Measurements from ENCODE around the gene PDHB. TPM values are rescaled to one million over a fixed set of nuclear protein-coding genes. Genes with fewer than 3 reads are reported as not detected.

Gene PDHB
- total RNA-seq, 2 experiments from 2014 or later = 31.1 to 31.5 TPM

DNA sequence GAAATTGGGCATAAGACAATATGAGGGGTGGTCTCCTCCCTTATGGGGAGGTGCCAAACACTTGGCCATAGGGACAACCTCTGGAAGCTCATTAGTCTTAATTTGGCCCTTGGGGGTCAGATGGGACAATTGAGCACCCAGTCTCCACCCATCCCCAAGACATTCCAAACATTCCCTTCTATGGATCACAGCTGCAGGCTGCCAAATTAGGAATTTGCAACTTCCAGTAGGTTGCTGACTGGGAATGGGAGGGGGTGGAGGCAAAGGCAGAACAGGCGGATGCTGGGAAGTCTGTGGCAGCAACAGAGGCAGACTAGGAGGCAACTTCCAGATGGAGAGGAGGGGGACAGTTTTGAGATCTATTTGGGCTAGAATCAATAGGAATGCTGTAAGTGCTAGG is 1.4 kb upstream of the PDHB start:
- H3K36me3 ChIP-seq (ENCODE audit: insufficient read depth, low read length) = peaks cover 23% of the 10 kb centered on the region
- TF ChIP-seq, protein P1, sequence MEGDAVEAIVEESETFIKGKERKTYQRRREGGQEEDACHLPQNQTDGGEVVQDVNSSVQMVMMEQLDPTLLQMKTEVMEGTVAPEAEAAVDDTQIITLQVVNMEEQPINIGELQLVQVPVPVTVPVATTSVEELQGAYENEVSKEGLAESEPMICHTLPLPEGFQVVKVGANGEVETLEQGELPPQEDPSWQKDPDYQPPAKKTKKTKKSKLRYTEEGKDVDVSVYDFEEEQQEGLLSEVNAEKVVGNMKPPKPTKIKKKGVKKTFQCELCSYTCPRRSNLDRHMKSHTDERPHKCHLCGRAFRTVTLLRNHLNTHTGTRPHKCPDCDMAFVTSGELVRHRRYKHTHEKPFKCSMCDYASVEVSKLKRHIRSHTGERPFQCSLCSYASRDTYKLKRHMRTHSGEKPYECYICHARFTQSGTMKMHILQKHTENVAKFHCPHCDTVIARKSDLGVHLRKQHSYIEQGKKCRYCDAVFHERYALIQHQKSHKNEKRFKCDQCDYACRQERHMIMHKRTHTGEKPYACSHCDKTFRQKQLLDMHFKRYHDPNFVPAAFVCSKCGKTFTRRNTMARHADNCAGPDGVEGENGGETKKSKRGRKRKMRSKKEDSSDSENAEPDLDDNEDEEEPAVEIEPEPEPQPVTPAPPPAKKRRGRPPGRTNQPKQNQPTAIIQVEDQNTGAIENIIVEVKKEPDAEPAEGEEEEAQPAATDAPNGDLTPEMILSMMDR (IDR thresholded peaks at IDR 0.05) = no peak
- CTCF ChIA-PET = interaction anchor here (0.6 to 3.5 kb wide), 4 partner anchors 29 to 266 kb away, joined by 3 to 17 read pairs (median 3); partner anchors contain the start of gene KCTD6
- no peaks in the 10 kb centered on the region for H3K27me3 Mint-ChIP-seq
- POLR2A ChIA-PET = interaction anchor here (3.9 kb wide), 1 partner anchor 128 kb away, joined by 42 read pairs; the partner anchor contains the start of genes HTD2 and RPP14
- peak overlapping the region; percentile 90 for H3K4me3 Mint-ChIP-seq
- H3K36me3 Mint-ChIP-seq (ENCODE audit: low read depth) = peaks cover 33% of the 10 kb centered on the region
- ATAC-seq (ENCODE audit: poor library complexity) (no peak), DNase-seq (no peak)
- no peak overlapping the region for H3K27ac ChIP-seq (ENCODE audit: low read depth in 1 of 2, low read length in 2 of 2)
- peaks cover 20% of the 10 kb centered on the region for H3K4me1 ChIP-seq (ENCODE audit: insufficient read depth, low read length)
- H3K9me3 ChIP-seq (ENCODE audit: control insufficient read depth in 1 of 2, insufficient read depth in 1 of 2, low read length in 2 of 2) = no peaks in the 10 kb centered on the region
- intact Hi-C loops (cut with DNase I, micrococcal nuclease) = loop anchor here (1.0 to 10.0 kb wide), 4 partner anchors 57 to 430 kb away; partner anchors contain the start of genes ABHD6 (in 1 of the 2), FLNB (in 1 of the 2), KCTD6 (in 1 of the 2) and PXK (in 1 of the 2)
- H3K9me3 Mint-ChIP-seq = no peaks in the 10 kb centered on the region
- H3K27me3 ChIP-seq (ENCODE audit: control insufficient read depth in 1 of 2, insufficient read depth in 2 of 2, low read length in 2 of 2) = no peaks in the 10 kb centered on the region
- H3K27ac Mint-ChIP-seq = peak overlapping the region; percentile 86
- peaks cover 33% of the 10 kb centered on the region for H3K4me1 Mint-ChIP-seq (ENCODE audit: low read depth)
- no peak overlapping the region for H3K4me3 ChIP-seq (ENCODE audit: low read length)

DNA sequence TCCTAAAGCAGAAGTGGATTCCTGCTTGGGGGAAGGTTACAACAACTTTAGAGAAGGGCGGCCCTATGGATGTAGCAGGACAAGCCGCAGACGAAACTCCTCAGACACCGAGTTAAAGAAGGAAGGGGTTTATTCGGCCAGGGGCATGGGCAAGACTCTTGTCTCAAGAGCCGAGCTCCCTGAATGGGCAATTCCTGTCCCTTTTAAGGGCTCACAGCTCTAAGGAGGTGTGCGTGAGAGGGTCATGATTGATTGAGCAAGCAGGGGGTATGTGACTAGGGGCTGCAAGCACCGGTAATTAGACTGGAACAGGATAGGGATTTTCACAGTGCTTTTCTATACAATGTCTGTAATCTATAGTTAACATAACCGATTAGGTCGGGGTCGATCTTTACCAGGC is 879 bp upstream of the PDHB start:
- no peak for ATAC-seq (ENCODE audit: poor library complexity)

DNA sequence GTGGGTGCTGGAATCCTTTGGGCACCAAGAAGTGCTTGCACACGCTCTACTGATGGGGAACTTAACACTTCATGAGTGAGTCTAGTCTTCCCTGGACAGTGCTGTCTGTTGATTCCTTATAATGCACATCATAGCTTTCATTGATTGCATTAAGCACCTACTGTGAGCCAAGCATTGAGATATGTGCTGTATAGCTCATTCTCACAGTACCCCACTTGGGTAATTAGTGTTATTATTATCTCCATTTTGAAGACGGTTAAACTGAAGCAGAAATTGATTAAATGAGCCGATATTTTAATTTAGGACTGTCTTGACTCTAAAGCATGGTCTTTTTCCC is 504 bp upstream of the PDHB start:
- ChIA-PET CTCF (interaction anchor here (1.4 to 3.5 kb wide), 3 partner anchors 29 to 128 kb away, joined by 3 to 17 read pairs (median 12); partner anchors contain the start of genes HTD2, KCTD6 and RPP14), POLR2A (interaction anchor here (0.5 to 3.9 kb wide), 8 partner anchors 17 to 1739 kb away, joined by 3 to 42 read pairs (median 4); partner anchors contain the start of genes HTD2, KCTD6, PXK and RPP14)
- H3K27ac Mint-ChIP-seq = peak overlapping the region; percentile 86
- no peaks in the 10 kb centered on the region for H3K27me3 Mint-ChIP-seq
- no peaks in the 10 kb centered on the region for H3K27me3 ChIP-seq (ENCODE audit: control insufficient read depth in 1 of 2, insufficient read depth in 2 of 2, low read length in 2 of 2)
- peaks cover 32% of the 10 kb centered on the region for H3K36me3 ChIP-seq (ENCODE audit: insufficient read depth, low read length)
- no peak for DNase-seq
- peaks cover 33% of the 10 kb centered on the region for H3K4me1 Mint-ChIP-seq (ENCODE audit: low read depth)
- peaks cover 41% of the 10 kb centered on the region for H3K36me3 Mint-ChIP-seq (ENCODE audit: low read depth)
- H3K9me3 ChIP-seq (ENCODE audit: control insufficient read depth in 1 of 2, insufficient read depth in 1 of 2, low read length in 2 of 2) = no peaks in the 10 kb centered on the region
- no peaks in the 10 kb centered on the region for H3K9me3 Mint-ChIP-seq
- ATAC-seq (ENCODE audit: poor library complexity) = no peak
- TF ChIP-seq, protein P1 (IDR thresholded peaks at IDR 0.05) = no peak
- intact Hi-C loops (cut with DNase I, micrococcal nuclease) = loop anchor here (5.0 to 10.0 kb wide), 3 partner anchors 102 to 429 kb away; partner anchors contain the start of genes ABHD6 (in 1 of the 2), FLNB (in 1 of the 2) and PXK (in 1 of the 2)
- H3K27ac ChIP-seq (ENCODE audit: low read depth in 1 of 2, low read length in 2 of 2) = peak overlapping the region in 1 of 2 donors; percentile 85
- peaks cover 20% of the 10 kb centered on the region for H3K4me1 ChIP-seq (ENCODE audit: insufficient read depth, low read length)
- peak overlapping the region; percentile 90 for H3K4me3 Mint-ChIP-seq
- peak overlapping the region; percentile 93 for H3K4me3 ChIP-seq (ENCODE audit: low read length)

More for the DNA sequence above, 879 bp upstream of the PDHB start:
- Mint-ChIP-seq H3K36me3 (ENCODE audit: low read depth) (peaks cover 38% of the 10 kb centered on the region), H3K4me1 (ENCODE audit: low read depth) (peaks cover 33% of the 10 kb centered on the region), H3K9me3 (no peaks in the 10 kb centered on the region), H3K27ac (peak overlapping the region; percentile 86), H3K27me3 (no peaks in the 10 kb centered on the region), H3K4me3 (peak overlapping the region; percentile 90)
- Histone ChIP-seq H3K9me3 (ENCODE audit: control insufficient read depth in 1 of 2, insufficient read depth in 1 of 2, low read length in 2 of 2) (no peaks in the 10 kb centered on the region), H3K4me3 (ENCODE audit: low read length) (no peak overlapping the region), H3K27ac (ENCODE audit: low read depth in 1 of 2, low read length in 2 of 2) (no peak overlapping the region), H3K4me1 (ENCODE audit: insufficient read depth, low read length) (peaks cover 20% of the 10 kb centered on the region), H3K36me3 (ENCODE audit: insufficient read depth, low read length) (peaks cover 28% of the 10 kb centered on the region), H3K27me3 (ENCODE audit: control insufficient read depth in 1 of 2, insufficient read depth in 2 of 2, low read length in 2 of 2) (no peaks in the 10 kb centered on the region)
- intact Hi-C loops (cut with DNase I, micrococcal nuclease) = loop anchor here (5.0 to 10.0 kb wide), 3 partner anchors 102 to 430 kb away; partner anchors contain the start of genes ABHD6 (in 1 of the 2), FLNB (in 1 of the 2) and PXK (in 1 of the 2)
- DNase-seq = no peak
- CTCF ChIA-PET = interaction anchor here (0.6 to 3.5 kb wide), 4 partner anchors 29 to 265 kb away, joined by 3 to 17 read pairs (median 8); partner anchors contain the start of genes HTD2, KCTD6 and RPP14
- POLR2A ChIA-PET = interaction anchor here (0.5 to 3.9 kb wide), 7 partner anchors 18 to 1739 kb away, joined by 3 to 42 read pairs (median 4); partner anchors contain the start of genes HTD2, KCTD6, PXK and RPP14
- TF ChIP-seq, protein P1 (IDR thresholded peaks at IDR 0.05) = no peak
